HG02763 (cell line): Measurements from ENCODE around the gene BUB1B.
"Not testable (repeated sequence)": the region's sequence is repeated elsewhere in the genome, so short reads cannot be mapped to it uniquely, and the experiment has no call there.

ENCODE experiments used
- ATAC-seq: cut with Tn5 transposase; IDR thresholded peaks from one replicate; pipeline ENCODE4 v1.9.1; 2021; ENCODE audit warnings: mild to moderate bottlenecking, moderate library complexity; ENCODE audit not compliant: unreplicated experiment

Gene BUB1B

GRCh38 chr15:40160689-40161688 lies at the start of gene BUB1B:
BUB1B (plus strand) TSS chr15:40161069; CDS start chr15:40161221, 152 bp downstream.
- ATAC-seq = peak; percentile 81

GRCh38 chr15:40111888-40112287 lies 49.0 kb upstream of the BUB1B start:
- ATAC-seq = no peak

GRCh38 chr15:40112789-40113188 lies 48.1 kb upstream of the BUB1B start:
- ATAC-seq = no peak

- ATAC-seq = no peak
These were observed 46.7 kb upstream of the BUB1B start for GRCh38 chr15:40114218-40114617.

GRCh38 chr15:40115106-40115505 lies 45.8 kb upstream of the BUB1B start:
- ATAC-seq = not testable (repeated sequence)

GRCh38 chr15:40115670-40116093 lies 45.2 kb upstream of the BUB1B start:
- peak; percentile 90 for ATAC-seq

- no peak for ATAC-seq
These were observed 42.4 kb upstream of the BUB1B start for GRCh38 chr15:40118473-40118872.

GRCh38 chr15:40121911-40122638 lies 38.8 kb upstream of the BUB1B start:
- ATAC-seq = no peak

GRCh38 chr15:40122989-40123388 lies 37.9 kb upstream of the BUB1B start:
- not testable (repeated sequence) for ATAC-seq

GRCh38 chr15:40123863-40124262 lies 37.0 kb upstream of the BUB1B start:
- ATAC-seq = not testable (repeated sequence)

GRCh38 chr15:40124333-40124732 lies 36.5 kb upstream of the BUB1B start:
- ATAC-seq = not testable (repeated sequence)

GRCh38 chr15:40124807-40125285 lies 36.0 kb upstream of the BUB1B start:
- ATAC-seq = not testable (repeated sequence)

- no peak for ATAC-seq
These were observed 34.9 kb upstream of the BUB1B start for GRCh38 chr15:40125950-40126349.

GRCh38 chr15:40128766-40129660 lies 31.9 kb upstream of the BUB1B start:
- no peak for ATAC-seq

GRCh38 chr15:40130118-40130517 lies 30.8 kb upstream of the BUB1B start:
- ATAC-seq = no peak

GRCh38 chr15:40130799-40131502 lies 29.9 kb upstream of the BUB1B start:
- no peak for ATAC-seq

- ATAC-seq = no peak
These were observed 27.3 kb upstream of the BUB1B start for GRCh38 chr15:40133544-40133943.

GRCh38 chr15:40134885-40135284 lies 26.0 kb upstream of the BUB1B start:
- ATAC-seq = no peak

GRCh38 chr15:40135846-40136450 lies 24.9 kb upstream of the BUB1B start:
- not testable (repeated sequence) for ATAC-seq
